Measurements from ENCODE around the gene TASOR2. TPM values are rescaled to one million over a fixed set of nuclear protein-coding genes. Genes with fewer than 3 reads are reported as not detected.

TASOR2 gene
- total RNA-seq, 1 donor from 2014 or later, result 59.6 TPM

GRCh38 chr10:5662708-5663579, 21.7 kb upstream of the TASOR2 start:
- Mint-ChIP-seq H3K27ac (ENCODE audit: unreplicated experiment) (no peak overlapping the region), H3K9me3 (ENCODE audit: unreplicated experiment) (no peaks in the 10 kb centered on the region), H3K4me3 (ENCODE audit: unreplicated experiment) (no peak overlapping the region), H3K27me3 (ENCODE audit: unreplicated experiment) (no peaks in the 10 kb centered on the region), H3K36me3 (ENCODE audit: unreplicated experiment) (peaks cover 2% of the 10 kb centered on the region), H3K4me1 (ENCODE audit: unreplicated experiment) (peaks cover 17% of the 10 kb centered on the region)
- TF ChIP-seq, protein P1, sequence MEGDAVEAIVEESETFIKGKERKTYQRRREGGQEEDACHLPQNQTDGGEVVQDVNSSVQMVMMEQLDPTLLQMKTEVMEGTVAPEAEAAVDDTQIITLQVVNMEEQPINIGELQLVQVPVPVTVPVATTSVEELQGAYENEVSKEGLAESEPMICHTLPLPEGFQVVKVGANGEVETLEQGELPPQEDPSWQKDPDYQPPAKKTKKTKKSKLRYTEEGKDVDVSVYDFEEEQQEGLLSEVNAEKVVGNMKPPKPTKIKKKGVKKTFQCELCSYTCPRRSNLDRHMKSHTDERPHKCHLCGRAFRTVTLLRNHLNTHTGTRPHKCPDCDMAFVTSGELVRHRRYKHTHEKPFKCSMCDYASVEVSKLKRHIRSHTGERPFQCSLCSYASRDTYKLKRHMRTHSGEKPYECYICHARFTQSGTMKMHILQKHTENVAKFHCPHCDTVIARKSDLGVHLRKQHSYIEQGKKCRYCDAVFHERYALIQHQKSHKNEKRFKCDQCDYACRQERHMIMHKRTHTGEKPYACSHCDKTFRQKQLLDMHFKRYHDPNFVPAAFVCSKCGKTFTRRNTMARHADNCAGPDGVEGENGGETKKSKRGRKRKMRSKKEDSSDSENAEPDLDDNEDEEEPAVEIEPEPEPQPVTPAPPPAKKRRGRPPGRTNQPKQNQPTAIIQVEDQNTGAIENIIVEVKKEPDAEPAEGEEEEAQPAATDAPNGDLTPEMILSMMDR (IDR thresholded peaks at IDR 0.05), result no peak
- DNase-seq (ENCODE audit: extremely low spot score, unreplicated experiment), result peak; percentile 46

GRCh38 chr10:5663692-5664427, 20.8 kb upstream of the TASOR2 start:
- H3K36me3 Mint-ChIP-seq (ENCODE audit: unreplicated experiment), result peaks cover 2% of the 10 kb centered on the region
- H3K27ac Mint-ChIP-seq (ENCODE audit: unreplicated experiment), result peak overlapping the region; percentile 4
- peak; percentile 63 for DNase-seq (ENCODE audit: extremely low spot score, unreplicated experiment)
- H3K4me1 Mint-ChIP-seq (ENCODE audit: unreplicated experiment), result peaks cover 17% of the 10 kb centered on the region
- H3K27me3 Mint-ChIP-seq (ENCODE audit: unreplicated experiment), result no peaks in the 10 kb centered on the region
- H3K4me3 Mint-ChIP-seq (ENCODE audit: unreplicated experiment), result no peak overlapping the region
- TF ChIP-seq, protein P1 (IDR thresholded peaks at IDR 0.05), result no peak
- no peaks in the 10 kb centered on the region for H3K9me3 Mint-ChIP-seq (ENCODE audit: unreplicated experiment)

DNA sequence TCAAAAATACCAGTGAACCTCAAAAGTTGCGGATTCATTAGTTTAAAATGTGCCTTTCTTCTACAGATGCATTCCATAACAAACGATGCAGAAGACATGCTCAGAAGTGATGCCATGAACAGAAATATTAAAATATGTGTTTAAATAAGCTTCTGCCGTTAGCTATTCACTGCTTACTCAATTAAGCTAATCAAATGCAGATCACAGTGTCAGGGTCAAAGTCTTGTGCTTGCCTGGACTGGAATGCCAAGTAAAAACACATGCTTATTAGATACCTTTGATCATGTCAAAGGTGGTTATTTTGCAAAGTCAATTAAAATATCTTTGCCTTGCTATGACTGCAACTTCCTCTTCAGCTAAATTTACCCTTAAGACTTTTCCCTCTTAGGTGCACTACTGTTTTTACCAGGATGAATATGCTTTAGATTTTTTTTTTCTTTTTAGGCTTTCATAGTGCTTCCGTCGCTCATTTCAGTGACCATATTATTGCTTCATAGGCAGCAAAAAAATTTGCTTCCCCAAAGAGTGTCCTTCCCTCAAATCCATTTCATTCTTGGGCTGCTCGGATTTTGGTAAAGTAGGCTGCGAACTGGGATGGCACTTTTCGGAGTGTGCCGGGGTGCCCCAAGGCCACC, 19.1 kb upstream of the TASOR2 start:
- H3K27me3 Mint-ChIP-seq (ENCODE audit: unreplicated experiment), result peaks cover 8% of the 10 kb centered on the region
- H3K4me1 Mint-ChIP-seq (ENCODE audit: unreplicated experiment), result peaks cover 17% of the 10 kb centered on the region
- H3K36me3 Mint-ChIP-seq (ENCODE audit: unreplicated experiment), result peaks cover 2% of the 10 kb centered on the region
- DNase-seq (ENCODE audit: extremely low spot score, unreplicated experiment), result no peak
- H3K4me3 Mint-ChIP-seq (ENCODE audit: unreplicated experiment), result peak overlapping the region; percentile 82
- TF ChIP-seq, protein P1 (IDR thresholded peaks at IDR 0.05), result no peak
- no peaks in the 10 kb centered on the region for H3K9me3 Mint-ChIP-seq (ENCODE audit: unreplicated experiment)
- peak overlapping the region; percentile 52 for H3K27ac Mint-ChIP-seq (ENCODE audit: unreplicated experiment)

- no peaks in the 10 kb centered on the region for H3K9me3 Mint-ChIP-seq (ENCODE audit: unreplicated experiment)
These were observed 18.4 kb upstream of the TASOR2 start, which contains the start of gene ASB13 for GRCh38 chr10:5666008-5666840. Gene ASB13 (minus strand): TSS chr10:5666595. CDS start chr10:5666551, 44 bp downstream.

More at GRCh38 chr10:5666008-5666840, 18.4 kb upstream of the TASOR2 start, which contains the start of gene ASB13:
- peak within 1 kb of the TSS; percentile 52 for H3K27ac Mint-ChIP-seq (ENCODE audit: unreplicated experiment)
- H3K27me3 Mint-ChIP-seq (ENCODE audit: unreplicated experiment), result peaks cover 15% of the 10 kb centered on the region
- peaks cover 2% of the 10 kb centered on the region for H3K36me3 Mint-ChIP-seq (ENCODE audit: unreplicated experiment)
- TF ChIP-seq, protein P1 (IDR thresholded peaks at IDR 0.05), result peak; percentile 7
- H3K4me3 Mint-ChIP-seq (ENCODE audit: unreplicated experiment), result peak within 1 kb of the TSS; percentile 82
- peaks cover 17% of the 10 kb centered on the region for H3K4me1 Mint-ChIP-seq (ENCODE audit: unreplicated experiment)
- DNase-seq (ENCODE audit: extremely low spot score, unreplicated experiment), result no peak

All from osteocyte (in vitro differentiated cells).